VCaP (cell line): Measurements from ENCODE around the gene LEPR.

ENCODE experiments used
- H3K27ac ChIP-seq: fragments of 450-650 bp; 2 replicates; pipeline ENCODE4 v1.5.1; 2017
- TF ChIP-seq, protein P1 (sequence below): fragments of 450-650 bp; conservative IDR thresholded peaks from 2 replicates; pipeline ENCODE4 v1.5.1; 2017; ENCODE audit warnings: mild to moderate bottlenecking, moderate library complexity

Gene LEPR

GRCh38 chr1:65386439-65386838 lies 34.0 kb upstream of the LEPR start:
- TF ChIP-seq, protein P1, sequence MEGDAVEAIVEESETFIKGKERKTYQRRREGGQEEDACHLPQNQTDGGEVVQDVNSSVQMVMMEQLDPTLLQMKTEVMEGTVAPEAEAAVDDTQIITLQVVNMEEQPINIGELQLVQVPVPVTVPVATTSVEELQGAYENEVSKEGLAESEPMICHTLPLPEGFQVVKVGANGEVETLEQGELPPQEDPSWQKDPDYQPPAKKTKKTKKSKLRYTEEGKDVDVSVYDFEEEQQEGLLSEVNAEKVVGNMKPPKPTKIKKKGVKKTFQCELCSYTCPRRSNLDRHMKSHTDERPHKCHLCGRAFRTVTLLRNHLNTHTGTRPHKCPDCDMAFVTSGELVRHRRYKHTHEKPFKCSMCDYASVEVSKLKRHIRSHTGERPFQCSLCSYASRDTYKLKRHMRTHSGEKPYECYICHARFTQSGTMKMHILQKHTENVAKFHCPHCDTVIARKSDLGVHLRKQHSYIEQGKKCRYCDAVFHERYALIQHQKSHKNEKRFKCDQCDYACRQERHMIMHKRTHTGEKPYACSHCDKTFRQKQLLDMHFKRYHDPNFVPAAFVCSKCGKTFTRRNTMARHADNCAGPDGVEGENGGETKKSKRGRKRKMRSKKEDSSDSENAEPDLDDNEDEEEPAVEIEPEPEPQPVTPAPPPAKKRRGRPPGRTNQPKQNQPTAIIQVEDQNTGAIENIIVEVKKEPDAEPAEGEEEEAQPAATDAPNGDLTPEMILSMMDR = no peak
- H3K27ac ChIP-seq = no peak overlapping the region

DNA sequence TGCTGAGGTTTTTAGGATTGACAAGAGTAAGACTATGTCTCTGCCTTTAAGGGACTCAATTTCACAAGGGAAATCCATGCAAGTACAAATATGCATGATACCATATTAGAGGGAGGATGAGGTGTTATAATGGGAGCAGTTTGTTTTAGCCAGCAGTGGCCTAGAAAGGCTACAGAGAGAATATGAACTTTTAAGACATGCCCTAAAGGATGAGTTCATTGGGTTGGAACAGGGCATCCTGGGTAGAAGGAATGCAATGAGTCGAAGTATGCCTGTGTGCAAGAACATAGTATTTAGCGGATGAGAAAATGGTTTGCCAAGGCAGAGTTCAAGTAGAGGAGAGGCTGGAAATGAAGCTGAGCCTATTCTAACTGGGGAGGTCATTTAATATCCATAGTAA lies 32.6 kb upstream of the LEPR start:
- TF ChIP-seq, protein P1 = no peak
- H3K27ac ChIP-seq = no peak overlapping the region

DNA sequence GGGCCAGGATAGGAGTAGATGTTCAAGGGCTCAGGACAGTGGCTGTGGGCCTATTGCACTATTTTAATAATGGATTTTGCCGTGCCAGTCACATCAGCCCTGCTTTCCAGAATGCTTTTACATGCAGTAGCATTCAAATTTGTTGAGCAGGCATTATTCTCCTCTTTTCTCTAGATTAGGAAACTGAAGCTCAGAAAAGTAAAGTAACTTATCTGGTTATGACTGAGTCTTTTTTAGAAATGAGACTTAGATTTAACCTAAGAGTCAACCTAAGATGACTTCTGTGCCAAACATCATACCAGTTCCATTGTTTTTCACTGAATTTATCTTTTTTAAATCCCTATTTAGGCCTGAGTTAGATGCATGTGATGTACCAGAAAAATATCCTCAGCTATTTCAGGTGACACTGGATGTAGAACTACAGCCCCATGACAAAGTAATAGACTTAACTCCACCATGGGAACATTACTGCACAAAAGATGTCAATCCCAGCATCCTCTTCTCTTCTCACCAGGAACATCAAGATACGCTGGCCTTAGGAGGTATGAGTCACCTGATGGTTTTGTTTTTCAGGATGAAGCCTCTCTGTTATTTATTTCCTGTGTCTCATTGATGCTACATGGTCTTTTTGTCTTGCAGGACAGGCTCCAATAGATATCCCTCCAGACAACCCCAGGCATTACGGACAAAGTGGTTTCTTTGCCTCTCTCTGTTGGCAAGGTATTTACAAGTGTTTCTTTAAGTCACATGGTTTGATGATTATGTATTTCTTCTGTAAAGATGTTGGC lies 31.4 kb upstream of the LEPR start:
- TF ChIP-seq, protein P1 = no peak
- no peak overlapping the region for H3K27ac ChIP-seq

- TF ChIP-seq, protein P1 = no peak
- no peak overlapping the region for H3K27ac ChIP-seq
Observed at GRCh38 chr1:65392497-65392896, 28.0 kb upstream of the LEPR start.

- TF ChIP-seq, protein P1 = no peak
Observed at GRCh38 chr1:65393347-65393746, 27.1 kb upstream of the LEPR start.

DNA sequence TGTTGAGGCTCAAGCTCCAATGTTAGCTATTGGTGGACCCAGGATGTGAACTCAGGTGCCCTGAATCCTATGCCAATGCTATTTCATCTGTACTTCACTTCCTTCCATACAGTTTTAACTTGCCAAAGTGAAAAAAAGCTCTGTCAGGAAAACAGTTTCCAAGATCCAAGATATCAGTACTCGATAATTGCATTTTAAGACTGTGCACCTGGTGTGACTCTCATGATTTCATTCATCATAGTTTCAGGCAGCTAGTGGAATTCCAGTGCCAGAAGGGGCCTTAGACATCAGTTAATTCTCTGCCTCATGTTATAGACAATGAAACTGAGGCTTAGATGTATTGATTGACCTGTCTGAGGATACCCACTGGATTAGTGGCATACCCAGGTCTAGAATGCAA lies 26.5 kb upstream of the LEPR start:
- TF ChIP-seq, protein P1 = no peak

More at GRCh38 chr1:65393347-65393746, 27.1 kb upstream of the LEPR start:
- no peak overlapping the region for H3K27ac ChIP-seq

GRCh38 chr1:65395887-65396612 lies 24.4 kb upstream of the LEPR start:
- no peak overlapping the region for H3K27ac ChIP-seq

More for the DNA sequence above, 26.5 kb upstream of the LEPR start:
- H3K27ac ChIP-seq = no peak overlapping the region

More at GRCh38 chr1:65395887-65396612, 24.4 kb upstream of the LEPR start:
- TF ChIP-seq, protein P1 = no peak
